Neuronal stem cell (in vitro differentiated cells): ENCODE measurements around the gene WDR59. TPM values are rescaled to one million over a fixed set of nuclear protein-coding genes. Genes with fewer than 3 reads are reported as not detected.
A peak's percentile ranks its signal among the peaks of the same experiment; 100 is the strongest.

Experiments used
- DNase-seq: peaks from one replicate; pipeline ENCODE4 v3.0.0-alpha.2; 2013; ENCODE audit warnings: low spot score
- H2AFZ ChIP-seq: one replicate; pipeline ENCODE4 v1.6.1; 2013; ENCODE audit warnings: mild to moderate bottlenecking, low read length, inconsistent platforms
- H2AK5ac ChIP-seq: 2 replicates; pipeline ENCODE4 v1.6.1; 2013; ENCODE audit warnings: low read depth, mild to moderate bottlenecking, inconsistent platforms, low read length, moderate library complexity, mixed read lengths
- H2BK120ac ChIP-seq: 2 replicates; pipeline ENCODE4 v1.6.1; 2013; ENCODE audit warnings: low read depth, mild to moderate bottlenecking, inconsistent platforms, low read length, moderate library complexity, mixed read lengths
- H2BK12ac ChIP-seq: one replicate; pipeline ENCODE4 v1.6.1; 2013; ENCODE audit warnings: low read length, inconsistent platforms
- H2BK15ac ChIP-seq: 2 replicates; pipeline ENCODE4 v1.6.1; 2013; ENCODE audit warnings: mild to moderate bottlenecking, low read length, inconsistent platforms, mixed read lengths
- H2BK5ac ChIP-seq: one replicate; pipeline ENCODE4 v1.6.1; 2013; ENCODE audit warnings: inconsistent platforms, mild to moderate bottlenecking, low read length, moderate library complexity
- H3K14ac ChIP-seq: one replicate; pipeline ENCODE4 v1.6.1; 2013; ENCODE audit warnings: low read length, inconsistent platforms
- H3K18ac ChIP-seq: 2 replicates; pipeline ENCODE4 v1.6.1; 2013; ENCODE audit warnings: low read length, inconsistent platforms
- H3K23ac ChIP-seq: 2 replicates; pipeline ENCODE4 v1.6.1; 2013; ENCODE audit warnings: low read depth, mild to moderate bottlenecking, mixed read lengths, low read length, inconsistent platforms; ENCODE audit not compliant: poor library complexity
- H3K27ac ChIP-seq: replicated peaks from 3 replicates; pipeline ENCODE4 v1.5.1; 2013; ENCODE audit warnings: low read length, inconsistent platforms
- H3K27me3 ChIP-seq, 3 experiments: 2 replicates each; pipeline ENCODE4 v1.6.1; 2013; ENCODE audit warnings: low read length in 3 of 3, mild to moderate bottlenecking in 2 of 3, inconsistent platforms in 1 of 3, low read depth in 1 of 3, mixed read lengths in 1 of 3, moderate library complexity in 1 of 3; ENCODE audit not compliant: control insufficient read depth in 3 of 3, insufficient read depth in 3 of 3
- H3K36me3 ChIP-seq, 2 donors: replicated peaks in 1 of 2; 2 replicates each; pipeline ENCODE4 v1.6.1; 2013; ENCODE audit warnings: low read length in 2 of 2; ENCODE audit not compliant: control insufficient read depth in 2 of 2, insufficient read depth in 2 of 2
- H3K4ac ChIP-seq: 2 replicates; pipeline ENCODE4 v1.6.1; 2013; ENCODE audit warnings: inconsistent platforms, mild to moderate bottlenecking, low read length, moderate library complexity
- H3K4me1 ChIP-seq, 2 donors: 1 replicate in 1 of 2; 2 replicates in 1 of 2; pipeline ENCODE4 v1.6.1; 2013; ENCODE audit warnings: low read length in 2 of 2, low read depth in 1 of 2; ENCODE audit not compliant: control insufficient read depth in 2 of 2, insufficient read depth in 1 of 2
- H3K4me2 ChIP-seq: one replicate; pipeline ENCODE4 v1.6.1; 2013; ENCODE audit warnings: mild to moderate bottlenecking, low read length, inconsistent platforms; ENCODE audit not compliant: insufficient read depth, poor library complexity, severe bottlenecking
- H3K4me3 ChIP-seq, 2 donors: 2 replicates each; pipeline ENCODE4 v1.5.1; 2013; ENCODE audit warnings: low read length in 2 of 2, mild to moderate bottlenecking in 2 of 2, inconsistent platforms in 1 of 2, moderate library complexity in 1 of 2
- H3K79me1 ChIP-seq: one replicate; pipeline ENCODE4 v1.6.1; 2013; ENCODE audit warnings: low read depth, mild to moderate bottlenecking, inconsistent platforms, low read length, moderate library complexity
- H3K9ac ChIP-seq: one replicate; pipeline ENCODE4 v1.6.1; 2013; ENCODE audit warnings: mild to moderate bottlenecking, low read depth, low read length, inconsistent platforms; ENCODE audit not compliant: poor library complexity
- H3K9me3 ChIP-seq, 2 donors: replicated peaks in 1 of 2; 2 replicates each; pipeline versions ENCODE3 to v1.6.1; 2013; ENCODE audit warnings: low read length in 2 of 2, mild to moderate bottlenecking in 2 of 2, inconsistent platforms in 1 of 2, low read depth in 1 of 2, mixed read lengths in 1 of 2, moderate library complexity in 1 of 2; ENCODE audit not compliant: control insufficient read depth in 2 of 2, insufficient read depth in 1 of 2
- H4K8ac ChIP-seq: one replicate; pipeline ENCODE4 v1.6.1; 2013; ENCODE audit warnings: low read depth, mild to moderate bottlenecking, inconsistent platforms, low read length, moderate library complexity
- H4K91ac ChIP-seq: one replicate; pipeline ENCODE4 v1.6.1; 2013; ENCODE audit warnings: low read length, low read depth, mild to moderate bottlenecking, inconsistent platforms; ENCODE audit not compliant: poor library complexity
- WGBS, 2 donors: extraction: QIAGEN DNeasy Blood & Tissue Kit; methylation state at CpG; one replicate each; pipeline ENCODE4 v1.1.7; 2013; ENCODE audit warnings: missing lambda C conversion rate in 2 of 2, mixed read lengths in 1 of 2; ENCODE audit not compliant: insufficient read length in 2 of 2, insufficient replicate concordance in 1 of 2; ENCODE audit errors: extremely low coverage in 2 of 2; 5-methylcytosine and 5-hydroxymethylcytosine counted together
- polyA plus RNA-seq, 2 experiments: library from polyadenylated mRNA; stranded (reverse); fragments of 200-250 nt; gene quantifications; one replicate each; pipeline ENCODE4 v1.2.3, GENCODE V29; 2013

WDR59 gene
- polyA plus RNA-seq (2013, experiment 1 of 2): 38.8 TPM
- polyA plus RNA-seq (2013, experiment 2 of 2): 36.4 TPM

DNA sequence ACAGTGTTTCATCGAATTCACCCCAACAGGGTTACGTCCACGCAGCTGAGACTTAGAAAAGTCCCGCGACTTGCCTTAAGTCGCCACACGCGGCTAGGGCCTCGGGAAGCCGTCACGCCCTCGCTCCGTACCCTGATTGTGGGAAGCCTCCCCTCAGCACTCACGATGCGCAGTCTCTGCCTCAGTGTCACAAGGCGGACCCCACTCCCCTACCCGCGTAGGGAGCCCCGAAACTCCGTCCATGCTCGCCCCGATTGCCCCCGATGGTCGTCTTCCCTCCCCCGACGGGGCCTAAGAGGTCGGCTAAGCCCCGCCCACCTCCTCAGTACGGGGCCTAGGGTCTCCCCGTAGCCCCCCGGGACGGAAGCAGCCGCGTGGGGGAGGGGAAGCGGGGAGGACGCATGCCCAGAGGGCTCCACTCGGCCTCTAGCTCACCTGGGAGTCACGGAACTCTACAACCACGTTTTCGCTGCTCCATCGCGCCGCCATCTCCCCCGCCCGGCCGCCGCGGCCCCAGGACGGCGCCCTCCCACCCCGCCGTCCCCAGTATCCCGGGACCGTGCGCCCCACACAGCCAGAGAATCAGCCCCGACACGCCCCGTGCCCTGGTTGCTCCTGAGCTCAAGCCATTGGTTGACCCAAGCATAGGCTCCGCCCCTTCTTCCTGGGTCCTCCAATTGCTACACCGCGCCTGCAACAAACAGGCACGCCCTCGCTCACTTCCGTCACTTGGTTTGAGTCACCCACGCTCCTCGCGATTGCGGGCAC, at the start of gene WDR59:
TSS of gene WDR59 (minus strand) at position 595 of the 768 bp plus-strand sequence. CDS start at position 489, 106 bp downstream.
- H2BK12ac ChIP-seq: no peak within 1 kb of the TSS
- peak within 1 kb of the TSS; percentile 89 for H3K14ac ChIP-seq
- peak; percentile 98 for DNase-seq
- peak within 1 kb of the TSS; percentile 59 for H3K4me2 ChIP-seq
- H4K91ac ChIP-seq: no peak within 1 kb of the TSS
- peak within 1 kb of the TSS; percentile 94 for H2AFZ ChIP-seq
- H3K4ac ChIP-seq: no peak within 1 kb of the TSS
- H2BK15ac ChIP-seq: peak within 1 kb of the TSS; percentile 47
- H3K18ac ChIP-seq: peak within 1 kb of the TSS; percentile 98
- no peaks in the 10 kb centered on the region for H3K9me3 ChIP-seq
- WGBS, 2 donors: no CpG with 5 or more reads among the region's 68 CpGs
- peak within 1 kb of the TSS; percentile 21 for H2BK5ac ChIP-seq
- peak within 1 kb of the TSS; percentile 91 for H2AK5ac ChIP-seq
- H3K9ac ChIP-seq: peak within 1 kb of the TSS; percentile 99
- peak within 1 kb of the TSS; percentile 93 to 97 for H3K4me3 ChIP-seq
- peak within 1 kb of the TSS; percentile 55 for H2BK120ac ChIP-seq
- H3K23ac ChIP-seq: peak within 1 kb of the TSS; percentile 70
- no peaks in the 10 kb centered on the region for H3K36me3 ChIP-seq
- no peaks in the 10 kb centered on the region for H3K27me3 ChIP-seq
- H3K4me1 ChIP-seq: peaks cover 1 to 2% of the 10 kb centered on the region in 2 donors
- H4K8ac ChIP-seq: no peak within 1 kb of the TSS
- peak within 1 kb of the TSS; percentile 71 for H3K27ac ChIP-seq
- H3K79me1 ChIP-seq: peaks cover 4% of the 10 kb centered on the region

DNA sequence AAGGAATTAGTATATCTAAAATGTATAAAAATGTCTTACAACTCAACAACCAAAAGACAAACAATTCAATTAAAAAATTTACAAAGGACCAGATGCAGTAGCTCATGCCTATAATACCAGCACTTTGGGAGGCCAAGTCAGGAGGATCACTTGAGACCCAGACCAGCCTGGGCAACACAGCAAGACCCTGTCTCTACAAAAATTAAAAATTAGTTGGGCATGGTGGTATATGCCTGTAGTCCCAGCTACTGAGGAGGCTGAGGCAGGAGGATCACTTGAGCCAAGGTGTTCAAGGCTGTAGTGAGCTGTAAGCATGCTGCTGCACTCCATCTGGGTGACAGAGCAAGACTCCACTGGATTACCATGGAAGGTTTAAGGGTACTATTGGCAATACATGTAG, 47.7 kb upstream of the WDR59 start:
- Histone ChIP-seq H3K18ac (no peak overlapping the region), H3K14ac (no peak overlapping the region), H2BK12ac (no peak overlapping the region), H3K9me3 (peaks cover 0 to 11% of the 10 kb centered on the region in 2 donors), H4K91ac (no peak overlapping the region), H3K4me2 (no peak overlapping the region), H3K36me3 (peaks cover 0 to under 1% of the 10 kb centered on the region in 2 donors), H3K27me3 (no peaks in the 10 kb centered on the region), H3K79me1 (peaks cover 2% of the 10 kb centered on the region), H3K4me1 (no peaks in the 10 kb centered on the region), H4K8ac (no peak overlapping the region), H2BK5ac (no peak overlapping the region), H2AK5ac (no peak overlapping the region), H2BK120ac (no peak overlapping the region), H3K4me3 (no peak overlapping the region), H3K27ac (no peak overlapping the region), H3K9ac (no peak overlapping the region), H2BK15ac (no peak overlapping the region), H3K4ac (no peak overlapping the region), H3K23ac (no peak overlapping the region), H2AFZ (no peak overlapping the region)
- no peak for DNase-seq

DNA sequence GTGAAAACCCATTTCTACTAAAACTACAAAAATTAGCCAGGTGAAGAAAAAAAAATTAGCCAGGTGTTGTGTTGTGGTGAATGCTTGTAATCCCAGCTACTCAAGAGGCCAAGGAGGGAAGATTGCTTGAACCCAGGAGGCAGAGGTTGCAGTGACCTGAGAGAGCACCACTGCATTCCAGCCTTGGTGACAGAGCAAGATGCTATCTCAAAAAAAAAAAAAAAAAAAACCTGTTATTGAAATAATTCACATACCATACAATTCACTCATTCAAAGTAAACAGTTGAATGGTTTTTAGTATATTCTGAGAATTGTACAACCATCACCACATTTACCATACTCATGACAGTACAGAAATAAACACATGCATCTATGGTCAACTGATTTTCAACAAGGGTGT, 44.9 kb upstream of the WDR59 start:
- Histone ChIP-seq H4K8ac (no peak overlapping the region), H3K36me3 (no peaks in the 10 kb centered on the region), H3K27ac (no peak overlapping the region), H3K4me2 (no peak overlapping the region), H3K4me1 (no peaks in the 10 kb centered on the region), H2AK5ac (no peak overlapping the region), H4K91ac (no peak overlapping the region), H3K23ac (no peak overlapping the region), H3K9ac (no peak overlapping the region), H3K9me3 (peaks cover 0 to 11% of the 10 kb centered on the region in 2 donors), H2BK15ac (no peak overlapping the region), H3K79me1 (peaks cover 2% of the 10 kb centered on the region), H3K14ac (no peak overlapping the region), H2BK12ac (no peak overlapping the region), H3K27me3 (no peaks in the 10 kb centered on the region), H3K4me3 (no peak overlapping the region), H2BK5ac (no peak overlapping the region), H3K18ac (no peak overlapping the region), H2BK120ac (no peak overlapping the region), H2AFZ (no peak overlapping the region), H3K4ac (no peak overlapping the region)
- DNase-seq: no peak

GRCh38 chr16:75028544-75029135, 43.7 kb upstream of the WDR59 start:
- H3K4me1 ChIP-seq: no peaks in the 10 kb centered on the region
- no CpG with 5 or more reads among the region's 4 CpGs for WGBS, 2 donors
- H3K27ac ChIP-seq: no peak overlapping the region
- H3K4me3 ChIP-seq: no peak overlapping the region
- H3K27me3 ChIP-seq: no peaks in the 10 kb centered on the region
- H2BK5ac ChIP-seq: no peak overlapping the region
- no peak overlapping the region for H3K18ac ChIP-seq
- H3K4ac ChIP-seq: no peak overlapping the region
- peaks cover 0 to 11% of the 10 kb centered on the region in 2 donors for H3K9me3 ChIP-seq
- no peak overlapping the region for H2AK5ac ChIP-seq
- no peak overlapping the region for H2AFZ ChIP-seq
- H4K91ac ChIP-seq: no peak overlapping the region
- no peak overlapping the region for H2BK120ac ChIP-seq
- no peak overlapping the region for H2BK12ac ChIP-seq
- no peak overlapping the region for H4K8ac ChIP-seq
- H3K79me1 ChIP-seq: peaks cover 2% of the 10 kb centered on the region
- DNase-seq: no peak
- H3K36me3 ChIP-seq: no peaks in the 10 kb centered on the region
- H3K4me2 ChIP-seq: no peak overlapping the region
- H3K23ac ChIP-seq: no peak overlapping the region
- no peak overlapping the region for H3K14ac ChIP-seq
- H2BK15ac ChIP-seq: no peak overlapping the region
- no peak overlapping the region for H3K9ac ChIP-seq
